ENCODE measurements around the gene CILP. TPM values are rescaled to one million over a fixed set of nuclear protein-coding genes. Genes with fewer than 3 reads are reported as not detected.
"Not testable (repeated sequence)": the region's sequence is repeated elsewhere in the genome, so short reads cannot be mapped to it uniquely, and the experiment has no call there.

The CILP gene
- total RNA-seq, 1 experiment from 2014 or later = not detected

- POLR2A ChIA-PET = no interaction called here
- Histone ChIP-seq H3K9ac (ENCODE audit: low read length) (no peak overlapping the region), H3K4me1 (ENCODE audit: control insufficient read depth in 1 of 2, insufficient read depth in 2 of 2, low read length in 2 of 2) (no peaks in the 10 kb centered on the region), H2AFZ (ENCODE audit: low read depth, low read length, poor library complexity, severe bottlenecking) (no peak overlapping the region), H3K9me3 (ENCODE audit: control insufficient read depth in 1 of 2, insufficient read depth in 1 of 2, low read depth in 1 of 2, low read length in 2 of 2) (no peaks in the 10 kb centered on the region), H3K27ac (ENCODE audit: low read depth, low read length) (no peak overlapping the region), H3K79me2 (ENCODE audit: insufficient read depth, low read length) (no peaks in the 10 kb centered on the region), H3K4me2 (ENCODE audit: low read length) (no peak overlapping the region), H3K4me3 (replicated peaks in 1 of 2; ENCODE audit: low read depth in 1 of 2, low read length in 2 of 2) (no peak overlapping the region), H3K27me3 (ENCODE audit: insufficient read depth, low read length) (no peaks in the 10 kb centered on the region), H4K20me1 (ENCODE audit: insufficient read depth) (no peaks in the 10 kb centered on the region), H3K9me2 (ENCODE audit: insufficient read depth) (no peaks in the 10 kb centered on the region), H3K36me3 (ENCODE audit: control insufficient read depth in 1 of 2, insufficient read depth in 2 of 2, low read length in 2 of 2) (no peaks in the 10 kb centered on the region)
- DNase-seq (ENCODE audit: low read depth, low spot score) = no peak
- TF ChIP-seq EZH2phosphoT487 (IDR thresholded peaks at IDR 0.05; ENCODE audit: borderline replicate concordance) (no peak), SP1 (IDR thresholded peaks at IDR 0.05; ENCODE audit: low read depth) (no peak), RAD21 (IDR thresholded peaks at IDR 0.05; ENCODE audit: low read depth) (no peak), SIN3A (IDR thresholded peaks at IDR 0.05; ENCODE audit: low read depth) (no peak), CEBPB (IDR thresholded peaks at IDR 0.05; ENCODE audit: low read depth) (no peak)
- CTCF ChIA-PET = no interaction called here
- ATAC-seq = no peak
- intact Hi-C loops (cut with micrococcal nuclease) = no loop called here
- RAD21 ChIA-PET (ENCODE audit: low non-redundant PET in 1 of 2, low total read pairs in 2 of 2, uncharacterized antibody in 2 of 2, unreplicated experiment in 2 of 2) = no interaction called here
- no TSS peak for BruUV-seq (replicated peaks)
Observed at GRCh38 chr15:65231306-65231705, 20.0 kb upstream of the CILP start.

GRCh38 chr15:65226901-65227300 is 15.6 kb upstream of the CILP start:
- CTCF ChIA-PET; H4K20me1 ChIP-seq (ENCODE audit: insufficient read depth); intact Hi-C loops (cut with micrococcal nuclease); H3K36me3 ChIP-seq (ENCODE audit: control insufficient read depth in 1 of 2, insufficient read depth in 2 of 2, low read length in 2 of 2); BruUV-seq (replicated peaks); H3K4me1 ChIP-seq (ENCODE audit: control insufficient read depth in 1 of 2, insufficient read depth in 2 of 2, low read length in 2 of 2); H3K9me3 ChIP-seq (ENCODE audit: control insufficient read depth in 1 of 2, insufficient read depth in 1 of 2, low read depth in 1 of 2, low read length in 2 of 2); H3K79me2 ChIP-seq (ENCODE audit: insufficient read depth, low read length); H2AFZ ChIP-seq (ENCODE audit: low read depth, low read length, poor library complexity, severe bottlenecking); RAD21 ChIA-PET (ENCODE audit: low non-redundant PET in 1 of 2, low total read pairs in 2 of 2, uncharacterized antibody in 2 of 2, unreplicated experiment in 2 of 2); H3K9me2 ChIP-seq (ENCODE audit: insufficient read depth); POLR2A ChIA-PET; H3K4me3 ChIP-seq (replicated peaks in 1 of 2; ENCODE audit: low read depth in 1 of 2, low read length in 2 of 2); DNase-seq (ENCODE audit: low read depth, low spot score); H3K4me2 ChIP-seq (ENCODE audit: low read length); H3K9ac ChIP-seq (ENCODE audit: low read length); H3K27me3 ChIP-seq (ENCODE audit: insufficient read depth, low read length); H3K27ac ChIP-seq (ENCODE audit: low read depth, low read length); ATAC-seq: not testable (repeated sequence)

GRCh38 chr15:65226221-65226620 is 14.9 kb upstream of the CILP start:
- Histone ChIP-seq H4K20me1 (ENCODE audit: insufficient read depth) (no peaks in the 10 kb centered on the region), H3K9ac (ENCODE audit: low read length) (no peak overlapping the region), H3K4me1 (ENCODE audit: control insufficient read depth in 1 of 2, insufficient read depth in 2 of 2, low read length in 2 of 2) (no peaks in the 10 kb centered on the region), H3K36me3 (ENCODE audit: control insufficient read depth in 1 of 2, insufficient read depth in 2 of 2, low read length in 2 of 2) (no peaks in the 10 kb centered on the region), H3K27ac (ENCODE audit: low read depth, low read length) (no peak overlapping the region), H2AFZ (ENCODE audit: low read depth, low read length, poor library complexity, severe bottlenecking) (no peak overlapping the region), H3K27me3 (ENCODE audit: insufficient read depth, low read length) (no peaks in the 10 kb centered on the region), H3K4me3 (replicated peaks in 1 of 2; ENCODE audit: low read depth in 1 of 2, low read length in 2 of 2) (no peak overlapping the region), H3K9me3 (ENCODE audit: control insufficient read depth in 1 of 2, insufficient read depth in 1 of 2, low read depth in 1 of 2, low read length in 2 of 2) (no peaks in the 10 kb centered on the region), H3K9me2 (ENCODE audit: insufficient read depth) (no peaks in the 10 kb centered on the region), H3K4me2 (ENCODE audit: low read length) (no peak overlapping the region), H3K79me2 (ENCODE audit: insufficient read depth, low read length) (no peaks in the 10 kb centered on the region)
- POLR2A ChIA-PET = no interaction called here
- ATAC-seq = no peak
- RAD21 ChIA-PET (ENCODE audit: low non-redundant PET in 1 of 2, low total read pairs in 2 of 2, uncharacterized antibody in 2 of 2, unreplicated experiment in 2 of 2) = no interaction called here
- CTCF ChIA-PET = no interaction called here
- DNase-seq (ENCODE audit: low read depth, low spot score) = no peak
- intact Hi-C loops (cut with micrococcal nuclease) = no loop called here
- no TSS peak for BruUV-seq (replicated peaks)
- TF ChIP-seq SP1 (IDR thresholded peaks at IDR 0.05; ENCODE audit: low read depth) = no peak
- no peak for TF ChIP-seq CEBPB (IDR thresholded peaks at IDR 0.05; ENCODE audit: low read depth)
- no peak for TF ChIP-seq POLR2A (IDR thresholded peaks at IDR 0.05; ENCODE audit: borderline replicate concordance, extremely low read depth, insufficient read depth, insufficient read length)
- no peak for TF ChIP-seq EZH2phosphoT487 (IDR thresholded peaks at IDR 0.05; ENCODE audit: borderline replicate concordance)
- TF ChIP-seq REST (IDR thresholded peaks at IDR 0.05; ENCODE audit: low read depth) = no peak
- no peak for TF ChIP-seq ZNF274 (IDR thresholded peaks at IDR 0.05; ENCODE audit: low read depth, low read length)
- no peak for TF ChIP-seq SIN3A (IDR thresholded peaks at IDR 0.05; ENCODE audit: low read depth)
- no peak for TF ChIP-seq ZFX (IDR thresholded peaks at IDR 0.05)
- no peak for TF ChIP-seq FOSL1 (IDR thresholded peaks at IDR 0.05; ENCODE audit: low read depth)
- TF ChIP-seq ELF1 (IDR thresholded peaks at IDR 0.05; ENCODE audit: borderline replicate concordance, low read depth) = no peak
- TF ChIP-seq YY1 (IDR thresholded peaks at IDR 0.05; ENCODE audit: extremely low read depth, insufficient replicate concordance, low read depth, low read length) = no peak
- no peak for TF ChIP-seq JUND (IDR thresholded peaks at IDR 0.05)
- no peak for TF ChIP-seq RAD21 (IDR thresholded peaks at IDR 0.05; ENCODE audit: low read depth)
